Glutamatergic neuron (in vitro differentiated cells): ENCODE results near the gene NAB2. TPM values are rescaled to one million over a fixed set of nuclear protein-coding genes. Genes with fewer than 3 reads are reported as not detected.

Experiments
- DNase-seq: peaks from one replicate; pipeline ENCODE4 v3.0.0; 2022
- H3K27ac Mint-ChIP-seq: one replicate; pipeline ENCODE4 v1.8.0; 2020; ENCODE audit warnings: mild to moderate bottlenecking, mixed read lengths, inconsistent platforms; ENCODE audit not compliant: unreplicated experiment
- H3K27me3 Mint-ChIP-seq: one replicate; pipeline ENCODE4 v1.8.0; 2020; ENCODE audit warnings: mild to moderate bottlenecking, moderate library complexity, mixed read lengths, inconsistent platforms; ENCODE audit not compliant: unreplicated experiment
- H3K36me3 Mint-ChIP-seq: one replicate; pipeline ENCODE4 v1.8.0; 2020; ENCODE audit warnings: mild to moderate bottlenecking, mixed read lengths, inconsistent platforms; ENCODE audit not compliant: unreplicated experiment
- H3K4me1 Mint-ChIP-seq: one replicate; pipeline ENCODE4 v1.8.0; 2020; ENCODE audit warnings: mild to moderate bottlenecking, low read depth, mixed read lengths, inconsistent platforms; ENCODE audit not compliant: unreplicated experiment
- H3K4me3 Mint-ChIP-seq: one replicate; pipeline ENCODE4 v1.8.0; 2020; ENCODE audit warnings: mild to moderate bottlenecking, mixed read lengths, inconsistent platforms; ENCODE audit not compliant: unreplicated experiment
- H3K9me3 Mint-ChIP-seq: one replicate; pipeline ENCODE4 v1.8.0; 2020; ENCODE audit warnings: mild to moderate bottlenecking, moderate library complexity, mixed read lengths, inconsistent platforms; ENCODE audit not compliant: unreplicated experiment
- total RNA-seq: library from RNA; stranded (reverse); fragmentation: NEBNext Ultra II Directional; extraction: Animal tissue kit (Norgen Biotek cat#: 25700); gene quantifications from one replicate; pipeline ENCODE4 v1.2.1, GENCODE V29; 2021; ENCODE audit not compliant: unreplicated experiment
- TF ChIP-seq, protein P1 (sequence below): fragments of 200-600 bp; sonication (generic); IDR thresholded peaks from one replicate; pipeline ENCODE4 v1.5.0; 2021; ENCODE audit not compliant: partially characterized antibody, unreplicated experiment

NAB2 gene
- total RNA-seq, 1 donor from 2014 or later = 20.0 TPM

DNA sequence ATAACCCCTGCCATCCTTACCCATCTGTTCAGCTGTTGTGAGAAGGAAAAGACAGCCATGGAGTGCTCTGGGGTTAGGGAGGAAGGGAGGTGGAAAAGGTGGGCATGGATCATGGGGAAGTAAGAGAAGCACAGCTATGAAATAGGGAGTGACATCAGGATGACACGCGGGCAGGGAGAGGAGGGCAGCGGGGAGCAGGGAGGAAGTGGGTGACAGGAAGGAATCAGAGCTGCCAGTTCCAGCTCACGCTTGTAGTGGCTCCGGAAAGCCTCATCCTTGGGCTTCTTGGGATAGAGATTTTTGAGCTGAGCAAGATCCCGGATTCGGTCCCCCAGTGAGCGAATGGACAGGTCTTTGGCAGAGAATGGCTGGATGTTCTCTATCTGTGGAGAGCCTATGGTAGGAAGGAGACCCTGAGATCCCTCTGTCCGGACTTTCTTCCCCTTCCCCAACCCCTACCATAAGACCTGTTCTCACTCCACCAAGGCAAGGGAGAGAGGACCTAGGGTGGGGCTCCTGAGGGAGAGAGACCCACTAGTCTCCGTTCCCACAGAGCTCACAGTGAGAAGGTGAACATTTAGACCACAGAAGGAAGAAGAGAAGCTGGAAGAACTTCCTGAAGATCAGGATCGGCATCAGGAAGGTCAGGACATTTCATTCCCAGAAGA, 10.3 kb downstream of the NAB2 start:
- H3K36me3 Mint-ChIP-seq = no peaks in the 10 kb centered on the region
- no peak overlapping the region for H3K27ac Mint-ChIP-seq
- H3K4me3 Mint-ChIP-seq = no peak overlapping the region

DNA sequence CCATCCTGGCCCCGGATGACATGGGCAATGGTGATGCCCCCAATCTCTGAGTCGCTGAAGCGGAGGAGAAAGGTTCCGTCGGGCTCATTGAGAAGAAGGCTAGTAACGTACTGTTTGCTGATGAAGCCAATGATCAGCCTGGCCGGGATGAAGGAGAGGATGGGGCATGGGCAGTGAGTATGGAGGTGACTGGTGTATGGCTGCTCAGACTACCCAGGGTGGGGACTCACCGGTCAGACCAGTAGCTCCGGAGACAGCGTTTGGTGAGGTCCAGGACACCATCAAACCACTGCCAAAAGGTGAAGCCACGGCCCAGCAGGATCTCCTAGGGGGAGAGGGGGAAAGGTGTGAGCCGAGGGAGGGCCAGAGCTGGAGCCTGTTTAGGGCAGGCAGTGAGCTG, 10.9 kb downstream of the NAB2 start:
- TF ChIP-seq, protein P1, sequence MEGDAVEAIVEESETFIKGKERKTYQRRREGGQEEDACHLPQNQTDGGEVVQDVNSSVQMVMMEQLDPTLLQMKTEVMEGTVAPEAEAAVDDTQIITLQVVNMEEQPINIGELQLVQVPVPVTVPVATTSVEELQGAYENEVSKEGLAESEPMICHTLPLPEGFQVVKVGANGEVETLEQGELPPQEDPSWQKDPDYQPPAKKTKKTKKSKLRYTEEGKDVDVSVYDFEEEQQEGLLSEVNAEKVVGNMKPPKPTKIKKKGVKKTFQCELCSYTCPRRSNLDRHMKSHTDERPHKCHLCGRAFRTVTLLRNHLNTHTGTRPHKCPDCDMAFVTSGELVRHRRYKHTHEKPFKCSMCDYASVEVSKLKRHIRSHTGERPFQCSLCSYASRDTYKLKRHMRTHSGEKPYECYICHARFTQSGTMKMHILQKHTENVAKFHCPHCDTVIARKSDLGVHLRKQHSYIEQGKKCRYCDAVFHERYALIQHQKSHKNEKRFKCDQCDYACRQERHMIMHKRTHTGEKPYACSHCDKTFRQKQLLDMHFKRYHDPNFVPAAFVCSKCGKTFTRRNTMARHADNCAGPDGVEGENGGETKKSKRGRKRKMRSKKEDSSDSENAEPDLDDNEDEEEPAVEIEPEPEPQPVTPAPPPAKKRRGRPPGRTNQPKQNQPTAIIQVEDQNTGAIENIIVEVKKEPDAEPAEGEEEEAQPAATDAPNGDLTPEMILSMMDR = no peak
- peaks cover 9% of the 10 kb centered on the region for H3K4me1 Mint-ChIP-seq
- no peaks in the 10 kb centered on the region for H3K36me3 Mint-ChIP-seq
- no peak overlapping the region for H3K27ac Mint-ChIP-seq
- DNase-seq = no peak
- peaks cover 2% of the 10 kb centered on the region for H3K9me3 Mint-ChIP-seq
- H3K27me3 Mint-ChIP-seq = peaks cover 1% of the 10 kb centered on the region
- no peak overlapping the region for H3K4me3 Mint-ChIP-seq

More for the DNA sequence above, 10.3 kb downstream of the NAB2 start:
- Mint-ChIP-seq H3K9me3 (peaks cover 2% of the 10 kb centered on the region), H3K4me1 (peaks cover 15% of the 10 kb centered on the region), H3K27me3 (peaks cover 1% of the 10 kb centered on the region)
- TF ChIP-seq, protein P1 = no peak
- no peak for DNase-seq

DNA sequence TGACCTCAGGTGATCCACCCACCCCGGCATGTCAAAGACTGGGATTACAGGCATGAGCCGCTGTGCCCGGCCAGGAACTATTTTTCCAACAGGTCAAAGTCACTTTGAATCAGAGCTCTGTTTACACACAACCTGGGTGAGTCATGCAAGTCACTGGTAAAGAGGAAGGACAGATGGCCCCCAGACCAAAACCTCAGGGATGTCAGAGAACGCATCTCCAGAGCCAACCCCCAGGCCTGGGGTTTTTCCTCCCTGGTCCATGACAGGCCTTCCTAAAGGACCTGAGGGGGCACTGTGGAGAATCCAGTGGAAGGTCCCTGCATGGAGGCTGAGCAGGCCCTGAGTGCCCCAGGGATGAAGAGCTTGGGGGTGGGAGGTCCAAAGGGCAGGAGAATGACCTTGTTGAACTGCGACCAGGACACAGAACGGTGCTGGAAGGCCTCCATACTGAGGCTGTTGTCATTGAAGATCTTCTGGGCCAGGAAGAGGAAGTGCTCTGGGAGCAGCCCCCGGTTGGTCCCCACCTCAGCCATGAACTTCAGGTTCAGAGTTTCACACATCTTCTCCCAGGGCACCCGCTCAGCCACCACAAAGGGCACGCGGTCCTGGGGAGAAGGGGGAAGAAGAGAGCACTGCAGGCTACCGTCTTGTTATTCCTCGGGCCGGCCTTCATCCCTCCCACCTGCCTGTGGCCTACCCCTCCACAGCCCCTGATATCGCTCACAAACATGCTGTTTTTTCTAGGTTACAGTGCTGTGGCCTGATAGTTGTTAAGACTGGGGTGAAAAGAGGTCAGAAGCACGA, 13.2 kb downstream of the NAB2 start:
- TF ChIP-seq, protein P1 = no peak
- Mint-ChIP-seq H3K27me3 (peaks cover 3% of the 10 kb centered on the region), H3K9me3 (peaks cover 3% of the 10 kb centered on the region), H3K27ac (no peak overlapping the region), H3K4me3 (no peak overlapping the region), H3K4me1 (no peaks in the 10 kb centered on the region), H3K36me3 (no peaks in the 10 kb centered on the region)
- no peak for DNase-seq

DNA sequence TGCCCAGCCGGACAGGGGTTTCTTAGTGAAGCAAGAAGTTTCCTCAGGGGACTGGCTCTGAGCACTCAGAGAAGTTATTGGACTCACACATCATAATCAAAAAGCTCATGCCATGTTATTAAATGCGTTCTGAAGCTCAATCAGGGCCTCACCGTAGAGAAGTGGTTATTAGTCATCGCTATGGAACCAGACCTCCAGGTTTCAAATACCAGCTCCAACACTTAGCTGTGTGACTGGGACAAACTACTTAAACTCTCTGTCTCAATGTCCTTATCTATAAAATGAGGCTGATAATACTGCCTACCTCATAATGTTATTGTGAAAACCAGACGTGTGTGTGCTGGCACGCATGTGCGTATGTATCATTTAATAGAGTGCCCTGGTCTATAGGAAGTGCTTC, 14.9 kb downstream of the NAB2 start:
- Mint-ChIP-seq H3K4me1 (peaks cover 2% of the 10 kb centered on the region), H3K9me3 (peaks cover 1% of the 10 kb centered on the region), H3K36me3 (no peaks in the 10 kb centered on the region), H3K27ac (no peak overlapping the region), H3K4me3 (no peak overlapping the region), H3K27me3 (peaks cover 5% of the 10 kb centered on the region)
- TF ChIP-seq, protein P1 = no peak
- DNase-seq = no peak
